Calu3 (cell line): Measurements from ENCODE around the gene SLFN12L. TPM values are rescaled to one million over a fixed set of nuclear protein-coding genes. Genes with fewer than 3 reads are reported as not detected.
A peak's percentile ranks its signal among the peaks of the same experiment; 100 is the strongest.
"Not testable (repeated sequence)": the region's sequence is repeated elsewhere in the genome, so short reads cannot be mapped to it uniquely, and the experiment has no call there.

Experiments
- BruUV-seq: library from RNA; stranded (reverse); fragments of 400-500 nt; replicated peaks from 2 replicates; lab custom pipeline; 2021; lab: Mats Ljungman, UMichigan
- CTCF ChIA-PET: fragments of 300-600 bp; sonication (Branson Sonifier 250); formaldehyde crosslinking; loops from one replicate; lab custom pipeline; 2022; ENCODE audit warnings: antibody characterized with exemption; lab: Charles Lee
- DNase-seq: peaks from one replicate; pipeline ENCODE4 v3.0.0; 2022
- H3K27ac Mint-ChIP-seq: one replicate; pipeline ENCODE4 v1.8.0; 2022; ENCODE audit warnings: mixed read lengths; ENCODE audit not compliant: unreplicated experiment
- H3K27me3 Mint-ChIP-seq: one replicate; pipeline ENCODE4 v1.8.0; 2022; ENCODE audit warnings: mixed read lengths; ENCODE audit not compliant: unreplicated experiment
- H3K36me3 Mint-ChIP-seq: one replicate; pipeline ENCODE4 v1.8.0; 2022; ENCODE audit warnings: mild to moderate bottlenecking, moderate library complexity, mixed read lengths; ENCODE audit not compliant: insufficient read depth, unreplicated experiment
- H3K4me1 Mint-ChIP-seq: one replicate; pipeline ENCODE4 v1.8.0; 2022; ENCODE audit warnings: mild to moderate bottlenecking, low read depth, mixed read lengths; ENCODE audit not compliant: unreplicated experiment
- H3K4me3 Mint-ChIP-seq: one replicate; pipeline ENCODE4 v1.8.0; 2022; ENCODE audit warnings: mild to moderate bottlenecking, low read depth, moderate library complexity, mixed read lengths; ENCODE audit not compliant: unreplicated experiment
- H3K9me3 Mint-ChIP-seq: one replicate; pipeline ENCODE4 v1.8.0; 2022; ENCODE audit warnings: low read depth, mixed read lengths; ENCODE audit not compliant: unreplicated experiment
- intact Hi-C: fragments of 100-400 bp; cut with micrococcal nuclease; formaldehyde crosslinking; loops from one replicate; pipeline ENCODE4 v1.10.0; 2022; ENCODE audit not compliant: unreplicated experiment
- total RNA-seq: library from RNA; stranded (reverse); gene quantifications from 2 replicates; pipeline ENCODE4 v1.2.3, GENCODE V29; 2022
- TF ChIP-seq, protein P1 (sequence below): fragments of 200-600 bp; IDR thresholded peaks from one replicate; pipeline ENCODE4 v1.8.0; 2022; ENCODE audit warnings: antibody characterized with exemption; ENCODE audit not compliant: unreplicated experiment

Gene SLFN12L
- total RNA-seq, 1 experiment from 2014 or later = 0.14 TPM

DNA sequence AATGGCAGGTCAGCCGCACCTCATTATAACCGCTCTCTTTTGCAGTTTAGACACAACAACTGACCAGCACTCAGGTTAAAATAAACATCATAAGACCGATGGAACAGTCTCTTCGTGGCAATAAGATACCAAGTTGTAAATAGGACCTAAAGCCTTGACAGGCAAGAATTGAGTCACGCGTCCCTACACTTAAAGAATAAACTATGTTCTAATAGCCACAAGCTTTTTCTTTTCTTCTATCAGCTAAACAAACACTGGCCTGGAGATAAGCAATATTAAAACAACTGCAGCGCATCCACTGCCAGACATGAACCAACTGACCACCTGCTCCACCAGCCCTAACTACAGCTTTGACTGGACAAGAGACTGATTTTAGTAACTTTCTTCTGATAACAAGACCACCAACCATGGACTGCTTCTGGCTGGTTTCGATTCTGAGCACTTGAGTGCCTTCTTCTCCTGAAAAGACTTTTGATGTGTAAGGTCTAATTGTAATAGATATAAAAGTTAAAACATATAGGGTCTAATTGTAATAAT, 17.5 kb downstream of the SLFN12L start:
- H3K9me3 Mint-ChIP-seq = peaks cover 2% of the 10 kb centered on the region
- TF ChIP-seq, protein P1, sequence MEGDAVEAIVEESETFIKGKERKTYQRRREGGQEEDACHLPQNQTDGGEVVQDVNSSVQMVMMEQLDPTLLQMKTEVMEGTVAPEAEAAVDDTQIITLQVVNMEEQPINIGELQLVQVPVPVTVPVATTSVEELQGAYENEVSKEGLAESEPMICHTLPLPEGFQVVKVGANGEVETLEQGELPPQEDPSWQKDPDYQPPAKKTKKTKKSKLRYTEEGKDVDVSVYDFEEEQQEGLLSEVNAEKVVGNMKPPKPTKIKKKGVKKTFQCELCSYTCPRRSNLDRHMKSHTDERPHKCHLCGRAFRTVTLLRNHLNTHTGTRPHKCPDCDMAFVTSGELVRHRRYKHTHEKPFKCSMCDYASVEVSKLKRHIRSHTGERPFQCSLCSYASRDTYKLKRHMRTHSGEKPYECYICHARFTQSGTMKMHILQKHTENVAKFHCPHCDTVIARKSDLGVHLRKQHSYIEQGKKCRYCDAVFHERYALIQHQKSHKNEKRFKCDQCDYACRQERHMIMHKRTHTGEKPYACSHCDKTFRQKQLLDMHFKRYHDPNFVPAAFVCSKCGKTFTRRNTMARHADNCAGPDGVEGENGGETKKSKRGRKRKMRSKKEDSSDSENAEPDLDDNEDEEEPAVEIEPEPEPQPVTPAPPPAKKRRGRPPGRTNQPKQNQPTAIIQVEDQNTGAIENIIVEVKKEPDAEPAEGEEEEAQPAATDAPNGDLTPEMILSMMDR = no peak
- CTCF ChIA-PET = interaction anchor here (0.5 to 1.4 kb wide), 3 partner anchors 209 to 352 kb away, joined by 3 to 4 read pairs (median 3); no protein-coding TSS in a partner anchor
- H3K4me3 Mint-ChIP-seq = peak overlapping the region; percentile 46
- intact Hi-C loops = no loop called here
- H3K27me3 Mint-ChIP-seq = peaks cover 54% of the 10 kb centered on the region
- H3K36me3 Mint-ChIP-seq = no peaks in the 10 kb centered on the region
- H3K4me1 Mint-ChIP-seq = peaks cover 26% of the 10 kb centered on the region
- BruUV-seq = no TSS peak
- no peak for DNase-seq
- H3K27ac Mint-ChIP-seq = peak overlapping the region; percentile 61

DNA sequence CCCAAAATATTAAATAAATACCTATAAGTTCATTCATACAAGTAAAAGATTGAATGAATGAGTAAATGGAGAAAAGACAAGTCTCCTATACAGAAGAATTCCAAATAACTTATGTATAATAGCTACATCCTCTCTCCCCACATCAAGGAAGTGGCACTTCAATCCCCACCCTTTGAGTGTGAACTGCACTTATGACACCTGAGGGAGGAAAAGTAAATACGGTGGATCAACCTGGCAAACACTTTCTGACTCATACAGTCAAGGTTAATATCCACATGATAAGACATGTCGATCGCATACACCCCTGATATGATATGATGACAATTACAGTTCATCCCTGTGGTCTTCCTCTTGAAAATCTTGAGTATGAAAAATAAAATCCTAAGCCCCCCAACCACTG, 18.0 kb downstream of the SLFN12L start:
- H3K27me3 Mint-ChIP-seq = peaks cover 54% of the 10 kb centered on the region
- TF ChIP-seq, protein P1 = no peak
- BruUV-seq = no TSS peak

DNA sequence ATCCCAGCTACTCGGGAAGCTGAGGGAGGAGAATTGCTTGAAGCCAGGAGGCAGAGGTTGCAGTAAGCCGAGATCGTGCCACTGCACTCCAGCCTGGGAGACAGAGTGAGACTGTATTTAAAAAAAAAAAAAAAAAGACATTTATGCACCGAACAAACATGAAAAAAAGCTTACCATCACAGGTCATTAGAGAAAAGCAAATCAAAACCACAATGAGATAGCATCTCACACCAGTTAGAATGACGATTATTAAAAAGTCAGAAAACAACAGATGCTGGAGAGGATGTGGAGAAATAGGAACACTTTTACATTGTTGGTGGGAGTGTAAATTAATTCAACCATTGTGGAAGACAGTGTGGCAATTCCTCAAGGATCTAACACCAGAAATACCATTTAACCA, 19.0 kb downstream of the SLFN12L start:
- intact Hi-C loops = not testable (repeated sequence)
- CTCF ChIA-PET = interaction anchor here (1.4 kb wide), 1 partner anchor 208 kb away, joined by 3 read pairs; no protein-coding TSS in a partner anchor

More for the DNA sequence above, 18.0 kb downstream of the SLFN12L start:
- intact Hi-C loops = no loop called here
- Mint-ChIP-seq H3K36me3 (no peaks in the 10 kb centered on the region), H3K4me1 (peaks cover 26% of the 10 kb centered on the region), H3K4me3 (peak overlapping the region; percentile 46), H3K27ac (peak overlapping the region; percentile 61), H3K9me3 (no peaks in the 10 kb centered on the region)
- CTCF ChIA-PET = interaction anchor here (0.5 to 1.4 kb wide), 3 partner anchors 209 to 352 kb away, joined by 3 to 4 read pairs (median 3); no protein-coding TSS in a partner anchor
- peak; percentile 56 for DNase-seq

DNA sequence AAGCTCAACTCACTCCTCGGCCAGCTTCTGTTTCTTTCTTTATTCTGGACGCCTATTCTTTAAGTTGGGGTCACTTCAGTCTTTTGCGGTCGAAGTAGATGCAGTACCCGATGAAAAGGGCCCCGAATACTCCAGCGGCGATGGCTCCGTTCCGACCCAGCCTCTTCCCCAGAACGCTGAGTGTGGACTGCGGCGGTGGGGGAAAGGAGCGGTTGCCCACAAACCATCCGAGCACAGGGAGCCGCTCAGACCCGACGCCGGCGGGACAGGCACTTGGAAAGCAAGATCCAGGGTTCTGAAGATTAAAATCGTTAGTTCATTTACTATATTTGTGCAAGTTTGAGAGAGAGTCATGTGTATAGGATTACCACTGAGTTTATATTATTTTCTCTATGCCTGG, 22.5 kb downstream of the SLFN12L start:
- no peak for DNase-seq
- no peak overlapping the region for H3K27ac Mint-ChIP-seq
- BruUV-seq = no TSS peak
- intact Hi-C loops = no loop called here
- no peaks in the 10 kb centered on the region for H3K36me3 Mint-ChIP-seq
- CTCF ChIA-PET = no interaction called here
- H3K4me3 Mint-ChIP-seq = no peak overlapping the region
- peaks cover 15% of the 10 kb centered on the region for H3K4me1 Mint-ChIP-seq
- no peaks in the 10 kb centered on the region for H3K9me3 Mint-ChIP-seq
- TF ChIP-seq, protein P1 = no peak
- H3K27me3 Mint-ChIP-seq = peaks cover 76% of the 10 kb centered on the region

More for the DNA sequence above, 19.0 kb downstream of the SLFN12L start:
- H3K4me3 Mint-ChIP-seq, DNase-seq, H3K27ac Mint-ChIP-seq, H3K9me3 Mint-ChIP-seq, H3K36me3 Mint-ChIP-seq, BruUV-seq: not testable (repeated sequence)
- H3K27me3 Mint-ChIP-seq = peaks cover 54% of the 10 kb centered on the region
- H3K4me1 Mint-ChIP-seq = peaks cover 26% of the 10 kb centered on the region

DNA sequence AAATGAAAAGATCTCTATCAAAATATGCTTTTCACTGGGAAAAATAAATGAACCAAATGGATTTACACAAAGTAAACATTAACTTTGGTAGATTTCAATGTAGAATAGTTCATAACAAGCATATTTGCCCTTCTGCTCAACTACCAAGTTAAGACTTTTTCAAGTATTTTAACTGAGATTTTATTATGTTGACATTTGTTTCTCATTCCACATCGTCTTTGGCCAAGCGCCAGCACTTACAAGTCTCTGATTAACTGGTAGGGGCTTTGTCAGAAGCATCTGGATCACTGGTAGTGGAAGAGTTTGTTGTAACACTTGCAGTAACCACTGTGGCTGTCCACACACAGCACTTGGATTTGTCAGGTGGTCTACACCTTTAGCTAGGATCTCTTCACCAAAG, 22.9 kb downstream of the SLFN12L start:
- no peak overlapping the region for H3K27ac Mint-ChIP-seq
- intact Hi-C loops = no loop called here
- no peak overlapping the region for H3K4me3 Mint-ChIP-seq
- CTCF ChIA-PET = no interaction called here
- no peaks in the 10 kb centered on the region for H3K9me3 Mint-ChIP-seq
- TF ChIP-seq, protein P1 = no peak
- BruUV-seq = no TSS peak
- peaks cover 80% of the 10 kb centered on the region for H3K27me3 Mint-ChIP-seq
- peaks cover 10% of the 10 kb centered on the region for H3K4me1 Mint-ChIP-seq
- no peaks in the 10 kb centered on the region for H3K36me3 Mint-ChIP-seq
- DNase-seq = no peak
